ENCODE measurements around the gene EYA2.
"Not testable (repeated sequence)": the region's sequence is repeated elsewhere in the genome, so short reads cannot be mapped to it uniquely, and the experiment has no call there.

The EYA2 gene

GRCh38 chr20:46961968-46962367, 67.3 kb downstream of the EYA2 start:
- not testable (repeated sequence) for H3K9ac ChIP-seq (ENCODE audit: low read depth, low read length); H3K9me3 ChIP-seq (ENCODE audit: control insufficient read depth, insufficient read depth, low read length); H3K36me3 ChIP-seq (ENCODE audit: insufficient read depth, low read length); H3K4me1 ChIP-seq (ENCODE audit: insufficient read depth, low read length)

GRCh38 chr20:46962452-46963195, 68.0 kb downstream of the EYA2 start:
- Histone ChIP-seq H3K9ac (ENCODE audit: low read depth, low read length) (no peak overlapping the region), H3K36me3 (ENCODE audit: insufficient read depth, low read length) (no peaks in the 10 kb centered on the region), H3K4me1 (ENCODE audit: insufficient read depth, low read length) (no peaks in the 10 kb centered on the region), H3K9me3 (ENCODE audit: control insufficient read depth, insufficient read depth, low read length) (peaks cover 2% of the 10 kb centered on the region; the same call in 1 of the 2 replicates)

- H3K9ac ChIP-seq (ENCODE audit: low read depth, low read length) = no peak overlapping the region
- no peaks in the 10 kb centered on the region for H3K4me1 ChIP-seq (ENCODE audit: insufficient read depth, low read length)
- no peaks in the 10 kb centered on the region for H3K9me3 ChIP-seq (ENCODE audit: control insufficient read depth, insufficient read depth, low read length)
- H3K36me3 ChIP-seq (ENCODE audit: insufficient read depth, low read length) = no peaks in the 10 kb centered on the region
Measured at GRCh38 chr20:46963196-46963529, 68.5 kb downstream of the EYA2 start.

GRCh38 chr20:46963758-46964617, 69.3 kb downstream of the EYA2 start:
- Histone ChIP-seq H3K9me3 (ENCODE audit: control insufficient read depth, insufficient read depth, low read length) (no peaks in the 10 kb centered on the region), H3K36me3 (ENCODE audit: insufficient read depth, low read length) (no peaks in the 10 kb centered on the region), H3K9ac (ENCODE audit: low read depth, low read length) (no peak overlapping the region), H3K4me1 (ENCODE audit: insufficient read depth, low read length) (no peaks in the 10 kb centered on the region)

- H3K9ac ChIP-seq (ENCODE audit: low read depth, low read length) = no peak overlapping the region
- no peaks in the 10 kb centered on the region for H3K9me3 ChIP-seq (ENCODE audit: control insufficient read depth, insufficient read depth, low read length)
- H3K4me1 ChIP-seq (ENCODE audit: insufficient read depth, low read length) = no peaks in the 10 kb centered on the region
- H3K36me3 ChIP-seq (ENCODE audit: insufficient read depth, low read length) = no peaks in the 10 kb centered on the region
Measured at GRCh38 chr20:46964618-46965455, 70.2 kb downstream of the EYA2 start.

- Histone ChIP-seq H3K9me3 (ENCODE audit: control insufficient read depth, insufficient read depth, low read length) (no peaks in the 10 kb centered on the region), H3K36me3 (ENCODE audit: insufficient read depth, low read length) (no peaks in the 10 kb centered on the region), H3K4me1 (ENCODE audit: insufficient read depth, low read length) (no peaks in the 10 kb centered on the region), H3K9ac (ENCODE audit: low read depth, low read length) (no peak overlapping the region)
Measured at GRCh38 chr20:46965477-46965876, 70.8 kb downstream of the EYA2 start.

- no peaks in the 10 kb centered on the region for H3K9me3 ChIP-seq (ENCODE audit: control insufficient read depth, insufficient read depth, low read length)
- H3K4me1 ChIP-seq (ENCODE audit: insufficient read depth, low read length) = no peaks in the 10 kb centered on the region
- no peak overlapping the region for H3K9ac ChIP-seq (ENCODE audit: low read depth, low read length)
- no peaks in the 10 kb centered on the region for H3K36me3 ChIP-seq (ENCODE audit: insufficient read depth, low read length)
Measured at GRCh38 chr20:46967646-46968045, 73.0 kb downstream of the EYA2 start.

GRCh38 chr20:46970937-46971630, 76.4 kb downstream of the EYA2 start:
- H3K4me1 ChIP-seq (ENCODE audit: insufficient read depth, low read length) = no peaks in the 10 kb centered on the region
- no peaks in the 10 kb centered on the region for H3K36me3 ChIP-seq (ENCODE audit: insufficient read depth, low read length)
- H3K9me3 ChIP-seq (ENCODE audit: control insufficient read depth, insufficient read depth, low read length) = no peaks in the 10 kb centered on the region
- H3K9ac ChIP-seq (ENCODE audit: low read depth, low read length) = peak overlapping the region; percentile 28; the same call in 1 of the 2 replicates

GRCh38 chr20:46973766-46974165, 79.1 kb downstream of the EYA2 start:
- H3K9me3 ChIP-seq (ENCODE audit: control insufficient read depth, insufficient read depth, low read length) = no peaks in the 10 kb centered on the region
- peaks cover 2% of the 10 kb centered on the region; the same call in 1 of the 2 replicates for H3K4me1 ChIP-seq (ENCODE audit: insufficient read depth, low read length)
- H3K9ac ChIP-seq (ENCODE audit: low read depth, low read length) = no peak overlapping the region

GRCh38 chr20:46974669-46975434, 80.2 kb downstream of the EYA2 start:
- no peak overlapping the region for H3K9ac ChIP-seq (ENCODE audit: low read depth, low read length)
- peaks cover 9% of the 10 kb centered on the region; the same call in 1 of the 2 replicates for H3K4me1 ChIP-seq (ENCODE audit: insufficient read depth, low read length)
- no peaks in the 10 kb centered on the region for H3K36me3 ChIP-seq (ENCODE audit: insufficient read depth, low read length)

More at GRCh38 chr20:46973766-46974165, 79.1 kb downstream of the EYA2 start:
- H3K36me3 ChIP-seq (ENCODE audit: insufficient read depth, low read length) = no peaks in the 10 kb centered on the region

GRCh38 chr20:46975976-46976375, 81.3 kb downstream of the EYA2 start:
- H3K9me3 ChIP-seq (ENCODE audit: control insufficient read depth, insufficient read depth, low read length) = no peaks in the 10 kb centered on the region
- no peak overlapping the region for H3K9ac ChIP-seq (ENCODE audit: low read depth, low read length)
- peaks cover 9% of the 10 kb centered on the region; the same call in 1 of the 2 replicates for H3K4me1 ChIP-seq (ENCODE audit: insufficient read depth, low read length)
- no peaks in the 10 kb centered on the region for H3K36me3 ChIP-seq (ENCODE audit: insufficient read depth, low read length)

More at GRCh38 chr20:46974669-46975434, 80.2 kb downstream of the EYA2 start:
- no peaks in the 10 kb centered on the region for H3K9me3 ChIP-seq (ENCODE audit: control insufficient read depth, insufficient read depth, low read length)

- no peaks in the 10 kb centered on the region for H3K36me3 ChIP-seq (ENCODE audit: insufficient read depth, low read length)
- H3K9ac ChIP-seq (ENCODE audit: low read depth, low read length) = no peak overlapping the region
- peaks cover 9% of the 10 kb centered on the region; the same call in 1 of the 2 replicates for H3K4me1 ChIP-seq (ENCODE audit: insufficient read depth, low read length)
- H3K9me3 ChIP-seq (ENCODE audit: control insufficient read depth, insufficient read depth, low read length) = no peaks in the 10 kb centered on the region
Measured at GRCh38 chr20:46977204-46977603, 82.6 kb downstream of the EYA2 start.

- H3K9ac ChIP-seq (ENCODE audit: low read depth, low read length) = no peak overlapping the region
Measured at GRCh38 chr20:46977909-46978588, 83.4 kb downstream of the EYA2 start.

More at GRCh38 chr20:46977909-46978588, 83.4 kb downstream of the EYA2 start:
- H3K4me1 ChIP-seq (ENCODE audit: insufficient read depth, low read length) = peaks cover 9% of the 10 kb centered on the region; the same call in 1 of the 2 replicates
- no peaks in the 10 kb centered on the region for H3K9me3 ChIP-seq (ENCODE audit: control insufficient read depth, insufficient read depth, low read length)
- H3K36me3 ChIP-seq (ENCODE audit: insufficient read depth, low read length) = no peaks in the 10 kb centered on the region
